ENCODE results near the gene ZNF566.

The ZNF566 gene

GRCh38 chr19:36436531-36436930 lies 52.8 kb downstream of the ZNF566 start:
- FAIRE-seq: no peak

DNA sequence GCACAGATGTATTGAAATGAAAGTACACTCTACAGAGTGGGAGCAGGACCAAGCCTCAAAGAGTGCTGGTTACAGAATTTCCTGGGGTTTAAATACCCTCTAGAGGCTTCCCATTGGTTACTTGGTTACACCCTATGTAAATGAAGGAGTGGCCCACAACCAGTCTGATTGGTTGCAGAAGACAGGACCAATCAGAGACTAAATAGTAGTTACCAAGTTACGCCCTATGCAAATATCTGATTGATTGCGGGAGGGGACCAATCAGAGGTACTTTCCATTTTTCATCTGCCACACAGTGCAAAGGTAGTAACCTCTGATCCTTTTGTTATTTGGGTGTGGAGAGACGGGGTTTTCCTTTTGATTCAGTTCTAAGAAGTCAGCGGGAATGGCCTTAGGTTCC lies 65.4 kb downstream of the ZNF566 start:
- FAIRE-seq: no peak

- no peak for FAIRE-seq
Observed at GRCh38 chr19:36421749-36422481, 67.4 kb downstream of the ZNF566 start.

DNA sequence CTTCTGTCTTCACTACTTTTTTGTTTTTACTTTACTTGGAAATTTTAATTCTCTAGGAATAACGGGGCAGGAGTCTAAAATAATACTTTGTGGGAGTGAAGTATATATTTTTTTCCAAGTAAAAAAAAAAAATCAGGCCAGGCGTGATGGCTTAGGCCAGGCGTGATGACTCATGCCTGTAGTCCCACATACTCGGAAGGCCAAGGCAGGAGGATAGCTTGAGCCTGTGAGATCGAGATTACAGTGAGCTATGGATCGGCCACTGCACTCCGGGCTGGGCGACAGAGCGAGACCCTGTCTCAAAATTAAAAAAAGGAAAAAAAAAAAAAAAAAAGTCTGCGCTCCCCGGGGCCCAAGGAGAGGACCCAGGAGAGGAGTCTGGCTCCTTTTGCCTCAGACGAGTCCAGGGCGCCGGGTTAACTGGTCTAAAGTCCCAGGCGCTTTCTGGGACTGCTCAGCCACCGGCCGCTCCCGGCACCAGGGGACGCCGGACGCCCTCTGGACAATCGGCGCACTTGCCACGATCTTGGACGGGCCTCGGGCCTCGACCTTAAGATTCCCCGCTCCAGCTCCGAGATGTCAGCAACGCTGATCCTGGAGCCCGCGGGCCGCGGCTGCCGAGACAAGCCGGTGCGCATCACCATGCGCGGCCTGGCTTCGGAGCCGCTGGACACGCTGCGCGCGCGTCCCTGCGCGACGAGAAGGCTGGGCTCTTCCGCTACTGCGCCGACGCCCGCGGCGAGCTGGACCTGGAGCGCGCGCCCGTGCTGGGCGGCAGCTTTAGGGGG lies 68.2 kb downstream of the ZNF566 start:
- no peak for FAIRE-seq

- no peak for FAIRE-seq
Observed at GRCh38 chr19:36418287-36419001, 70.9 kb downstream of the ZNF566 start, which contains the start of gene ZFP82. TSS of gene ZFP82 (minus strand) at chr19:36418644. CDS start at chr19:36409789, 8,855 bp downstream.

DNA sequence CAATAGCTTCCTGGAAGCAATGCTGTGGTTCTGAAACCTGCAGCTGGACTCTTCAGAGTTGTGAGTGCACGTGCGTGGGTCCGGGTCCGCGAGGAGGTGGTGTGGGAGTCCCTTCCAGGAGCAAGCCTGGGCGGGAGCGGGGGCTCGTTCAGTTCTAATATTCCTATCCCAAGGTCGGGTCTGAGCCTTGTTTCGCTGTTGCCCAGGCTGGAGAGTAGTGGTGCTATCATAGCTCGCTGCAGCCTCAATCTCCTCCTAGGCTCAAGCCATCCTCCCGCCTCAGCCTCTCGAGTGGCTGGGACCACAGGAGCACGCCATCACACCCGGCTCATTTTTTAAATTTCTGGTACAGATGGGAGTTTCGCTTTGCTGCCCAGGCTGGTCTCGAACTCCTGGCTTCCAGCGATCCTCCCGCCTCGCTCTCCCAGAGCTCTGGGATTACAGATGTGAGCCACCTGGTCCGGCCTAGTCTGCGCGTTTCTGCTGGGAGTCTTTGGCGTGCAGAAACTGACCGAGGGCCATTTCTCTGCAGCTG lies 71.5 kb downstream of the ZNF566 start:
- no peak for FAIRE-seq

GRCh38 chr19:36409841-36410240 lies 79.5 kb downstream of the ZNF566 start:
- no peak for FAIRE-seq

DNA sequence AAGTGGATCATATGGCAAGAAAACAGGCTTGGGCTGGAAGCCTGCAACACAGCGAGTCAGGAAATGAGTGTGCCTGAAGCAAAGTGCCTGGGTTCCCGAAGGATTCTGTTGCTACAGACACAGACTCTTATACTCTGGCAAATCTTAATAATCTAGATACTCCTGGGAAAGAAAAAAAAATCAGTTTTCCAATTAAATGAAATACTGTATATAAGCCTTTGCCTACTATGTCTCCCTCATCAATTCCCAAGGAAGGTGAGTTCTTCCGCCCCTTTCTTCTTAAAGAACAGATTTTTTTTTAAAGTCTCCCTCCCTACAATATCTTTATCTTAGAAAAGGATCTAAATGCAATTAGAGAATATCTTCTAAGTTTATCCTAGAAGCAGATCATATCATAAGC lies 81.3 kb downstream of the ZNF566 start:
- no peak for FAIRE-seq

- FAIRE-seq: no peak
Observed at GRCh38 chr19:36404498-36404897, 84.9 kb downstream of the ZNF566 start.

- FAIRE-seq: no peak
Observed at GRCh38 chr19:36401475-36401874, 87.9 kb downstream of the ZNF566 start.

- no peak for FAIRE-seq
Observed at GRCh38 chr19:36398571-36398970, 90.8 kb downstream of the ZNF566 start.
